ENCODE data around the gene TRMT1. TPM values are rescaled to one million over a fixed set of nuclear protein-coding genes. Genes with fewer than 3 reads are reported as not detected.
A peak's percentile ranks its signal among the peaks of the same experiment; 100 is the strongest.

The TRMT1 gene
- polyA plus RNA-seq, 3 donors = 14.5 to 94.7 (median 14.5) TPM

- no peaks in the 10 kb centered on the region for H3K9me3 Mint-ChIP-seq
- peaks cover 15 to 28% of the 10 kb centered on the region in 2 donors for H3K36me3 Mint-ChIP-seq
- TF ChIP-seq, protein P1, sequence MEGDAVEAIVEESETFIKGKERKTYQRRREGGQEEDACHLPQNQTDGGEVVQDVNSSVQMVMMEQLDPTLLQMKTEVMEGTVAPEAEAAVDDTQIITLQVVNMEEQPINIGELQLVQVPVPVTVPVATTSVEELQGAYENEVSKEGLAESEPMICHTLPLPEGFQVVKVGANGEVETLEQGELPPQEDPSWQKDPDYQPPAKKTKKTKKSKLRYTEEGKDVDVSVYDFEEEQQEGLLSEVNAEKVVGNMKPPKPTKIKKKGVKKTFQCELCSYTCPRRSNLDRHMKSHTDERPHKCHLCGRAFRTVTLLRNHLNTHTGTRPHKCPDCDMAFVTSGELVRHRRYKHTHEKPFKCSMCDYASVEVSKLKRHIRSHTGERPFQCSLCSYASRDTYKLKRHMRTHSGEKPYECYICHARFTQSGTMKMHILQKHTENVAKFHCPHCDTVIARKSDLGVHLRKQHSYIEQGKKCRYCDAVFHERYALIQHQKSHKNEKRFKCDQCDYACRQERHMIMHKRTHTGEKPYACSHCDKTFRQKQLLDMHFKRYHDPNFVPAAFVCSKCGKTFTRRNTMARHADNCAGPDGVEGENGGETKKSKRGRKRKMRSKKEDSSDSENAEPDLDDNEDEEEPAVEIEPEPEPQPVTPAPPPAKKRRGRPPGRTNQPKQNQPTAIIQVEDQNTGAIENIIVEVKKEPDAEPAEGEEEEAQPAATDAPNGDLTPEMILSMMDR (IDR thresholded peaks at IDR 0.05) = no peak
- H3K4me1 ChIP-seq (ENCODE audit: control insufficient read depth in 1 of 2, insufficient read depth in 2 of 2, low read length in 2 of 2) = peaks cover 37 to 50% of the 10 kb centered on the region in 2 donors
- peaks cover 2 to 34% of the 10 kb centered on the region in 2 donors for H3K36me3 ChIP-seq (replicated peaks in 1 of 2; ENCODE audit: control insufficient read depth in 1 of 2, insufficient read depth in 2 of 2, low read length in 2 of 2)
- WGBS (ENCODE audit: insufficient coverage) = 100% methylated on average over 2 of the region's 9 CpGs
- H3K9ac ChIP-seq (ENCODE audit: insufficient read depth, low read length, poor library complexity, severe bottlenecking) = no peak overlapping the region
- H3K27me3 ChIP-seq (ENCODE audit: control insufficient read depth in 2 of 2, insufficient read depth in 2 of 2, low read length in 2 of 2) = no peaks in the 10 kb centered on the region
- no peak overlapping the region for H3K4me3 Mint-ChIP-seq
- H3K9me3 ChIP-seq (replicated peaks in 1 of 2; ENCODE audit: control insufficient read depth in 1 of 2, insufficient read depth in 1 of 2, low read length in 2 of 2) = no peaks in the 10 kb centered on the region
- peak overlapping the region in 1 of 2 donors; percentile 70 for H3K27ac ChIP-seq (ENCODE audit: low read depth in 1 of 2, low read length in 2 of 2)
- no peak overlapping the region for H3K4me2 ChIP-seq (replicated peaks; ENCODE audit: extremely low read depth, low read length, poor library complexity, severe bottlenecking)
- H3K27ac Mint-ChIP-seq = no peak overlapping the region
- no peak overlapping the region for H2AFZ ChIP-seq (ENCODE audit: insufficient read depth, low read depth, low read length, poor library complexity, severe bottlenecking)
- peaks cover 80% of the 10 kb centered on the region for H3K79me2 ChIP-seq (ENCODE audit: insufficient read depth, low read length)
- DNase-seq = no peak
- intact Hi-C loops (cut with micrococcal nuclease) = no loop called here
- peaks cover 55% of the 10 kb centered on the region for H3K4me1 Mint-ChIP-seq
- H3K27me3 Mint-ChIP-seq (ENCODE audit: low read depth in 3 of 3) = peaks cover 0 to 3% (median 0%) of the 10 kb centered on the region in 3 donors
- no peak overlapping the region for H3K4me3 ChIP-seq (replicated peaks in 1 of 3; ENCODE audit: low read depth in 2 of 3, low read length in 3 of 3)
- H4K20me1 ChIP-seq (ENCODE audit: insufficient read depth, low read length) = peaks cover 58% of the 10 kb centered on the region
Measured at GRCh38 chr19:13120031-13120430, 3.5 kb upstream of the TRMT1 start.

GRCh38 chr19:13119627-13120026, 3.1 kb upstream of the TRMT1 start:
- Mint-ChIP-seq H3K27ac (peak overlapping the region in 3 of 7 donors; percentile 57 to 82 (median 82)), H3K4me1 (peaks cover 55% of the 10 kb centered on the region), H3K9me3 (no peaks in the 10 kb centered on the region), H3K36me3 (peaks cover 18 to 25% of the 10 kb centered on the region in 2 donors), H3K27me3 (ENCODE audit: low read depth in 3 of 3) (peaks cover 0 to 3% (median 0%) of the 10 kb centered on the region in 3 donors), H3K4me3 (peak overlapping the region in 1 of 2 donors; percentile 76)
- H3K36me3 ChIP-seq (replicated peaks in 1 of 2; ENCODE audit: control insufficient read depth in 1 of 2, insufficient read depth in 2 of 2, low read length in 2 of 2) = peaks cover 2 to 30% of the 10 kb centered on the region in 2 donors
- peak overlapping the region; percentile 85 for H3K9ac ChIP-seq (ENCODE audit: insufficient read depth, low read length, poor library complexity, severe bottlenecking)
- H3K79me2 ChIP-seq (ENCODE audit: insufficient read depth, low read length) = peaks cover 76% of the 10 kb centered on the region
- no peak for DNase-seq
- 77% methylated on average over 5 of the region's 8 CpGs for WGBS (ENCODE audit: insufficient coverage)
- peak overlapping the region in 1 of 3 experiments; percentile 92 for H3K4me3 ChIP-seq (replicated peaks in 1 of 3; ENCODE audit: low read depth in 2 of 3, low read length in 3 of 3)
- H3K9me3 ChIP-seq (replicated peaks in 1 of 2; ENCODE audit: control insufficient read depth in 1 of 2, insufficient read depth in 1 of 2, low read length in 2 of 2) = no peaks in the 10 kb centered on the region
- intact Hi-C loops (cut with micrococcal nuclease) = loop anchor here in 1 of 2 donors (5.0 kb wide), 1 partner anchor 33 kb away; the partner anchor contains the start of genes IER2 and STX10
- H3K4me1 ChIP-seq (ENCODE audit: control insufficient read depth in 1 of 2, insufficient read depth in 2 of 2, low read length in 2 of 2) = peaks cover 37 to 50% of the 10 kb centered on the region in 2 donors
- TF ChIP-seq, protein P1 (IDR thresholded peaks at IDR 0.05) = no peak
- peak overlapping the region; percentile 89 for H3K4me2 ChIP-seq (replicated peaks; ENCODE audit: extremely low read depth, low read length, poor library complexity, severe bottlenecking)
- no peak overlapping the region for H2AFZ ChIP-seq (ENCODE audit: insufficient read depth, low read depth, low read length, poor library complexity, severe bottlenecking)
- no peaks in the 10 kb centered on the region for H3K27me3 ChIP-seq (ENCODE audit: control insufficient read depth in 2 of 2, insufficient read depth in 2 of 2, low read length in 2 of 2)
- H3K27ac ChIP-seq (ENCODE audit: low read depth in 1 of 2, low read length in 2 of 2) = peak overlapping the region in 1 of 2 donors; percentile 70
- peaks cover 55% of the 10 kb centered on the region for H4K20me1 ChIP-seq (ENCODE audit: insufficient read depth, low read length)

Data from CD14-positive monocyte (primary cell).